Heart right ventricle (tissue), 16 donors: ENCODE results near the gene ADAMTSL3. TPM values are rescaled to one million over a fixed set of nuclear protein-coding genes. Genes with fewer than 3 reads are reported as not detected.
A peak's percentile ranks its signal among the peaks of the same experiment; 100 is the strongest.

Experiments
- ATAC-seq, 8 donors: fragments of 200-7000 bp; cut with Tn5 transposase; one replicate each; pipeline ENCODE4 v1.9.1; 2020; ENCODE audit warnings: mild to moderate bottlenecking in 8 of 8, moderate library complexity in 8 of 8, moderate number of reproducible peaks in 1 of 8
- DNase-seq, 2 donors: peaks; one replicate each; pipeline ENCODE4 v3.0.0-alpha.2; 2020
- H3K27ac ChIP-seq, 10 donors: fragments of 200-600 bp; sonication (generic) in 2 of 10; one replicate each; pipeline versions ENCODE4 v1.5.0 to v1.8.0; 2020 to 2022; ENCODE audit warnings: mild to moderate bottlenecking in 3 of 10
- H3K27me3 ChIP-seq, 7 donors: fragments of 200-600 bp; one replicate each; pipeline ENCODE4 v1.8.0; 2021 to 2022; ENCODE audit warnings: mild to moderate bottlenecking in 2 of 7
- H3K36me3 ChIP-seq, 9 donors: fragments of 200-600 bp; sonication (generic) in 1 of 9; one replicate each; pipeline versions ENCODE4 v1.5.0 to v1.8.0; 2020 to 2022; ENCODE audit warnings: mild to moderate bottlenecking in 2 of 9
- H3K4me1 ChIP-seq, 9 donors: fragments of 200-600 bp; sonication (generic) in 1 of 9; one replicate each; pipeline versions ENCODE4 v1.5.0 to v1.8.0; 2020 to 2022; ENCODE audit warnings: mild to moderate bottlenecking in 4 of 9
- H3K4me3 ChIP-seq, 10 donors: fragments of 200-600 bp; sonication (generic) in 2 of 10; one replicate each; pipeline versions ENCODE4 v1.5.0 to v1.8.0; 2020 to 2022; ENCODE audit warnings: mild to moderate bottlenecking in 7 of 10, moderate library complexity in 2 of 10
- H3K9me3 ChIP-seq, 11 donors: fragments of 200-600 bp in 10 of 11; sonication (generic) in 2 of 11; one replicate each; pipeline versions ENCODE4 v1.5.0 to v1.8.0; 2013 to 2022; ENCODE audit warnings: mild to moderate bottlenecking in 2 of 11, control low read depth in 1 of 11, moderate library complexity in 1 of 11
- WGBS, 2 donors: extraction: QIAGEN DNeasy Blood & Tissue Kit; methylation state at CpG; one replicate each; pipeline ENCODE4 v1.1.7; 2013; ENCODE audit warnings: inconsistent platforms in 1 of 2; 5-methylcytosine and 5-hydroxymethylcytosine counted together
- intact Hi-C, 10 donors: fragments of 100-400 bp; cut with DNase I; formaldehyde crosslinking; loops; one replicate each; pipeline versions ENCODE4 v1.11.1 to v1.14.2; 2022
- polyA plus RNA-seq, 2 donors: library from polyadenylated mRNA; stranded (reverse); fragments of 200-250 nt; gene quantifications; one replicate each; pipeline ENCODE4 v1.2.3, GENCODE V29; 2013
- total RNA-seq, 10 donors: library from RNA; stranded (reverse); fragmentation: NEBNext Ultra II Directional in 3 of 10; extraction: Animal tissue kit (Norgen Biotek cat#: 25700) in 3 of 10; gene quantifications; one replicate each; pipeline versions ENCODE4 v1.2.1 to v1.2.4, GENCODE V29; 2021 to 2023
- TF ChIP-seq, protein P1 (sequence below), 9 donors: fragments of 200-600 bp; sonication (generic) in 2 of 9; IDR thresholded peaks; one replicate each; pipeline versions ENCODE4 v1.5.0 to v1.8.0; 2021 to 2022; ENCODE audit warnings: antibody characterized with exemption in 9 of 9, mild to moderate bottlenecking in 5 of 9, moderate library complexity in 1 of 9
- donor health status: Arrhythmogenic right ventricular cardiomyopathy.
- donor health status: ischemic (EF 13 %, LVEDD 7.1; RV severe dilation, severe dysfunction).
- donor health status: healthy with polysubstance abuse.
- donor health status: DM: no; HTN: yes; CAD: no.
- donor health status: DM: no; HTN: no; CAD: no.
- donor health status: ischemic (EF 25% LVEDD 6.9; RV normal size, moderate dysfunction).
- donor health status: ischemic (EF 25% LVEDD 5.7; RV mildly dilated, moderate dysfunction).
- donor health status: healthy.
- donor health status: DM: yes; HTN: yes; CAD: no.
- donor health status: Ischemic cardiomyopathy.
- donor health status: ischemic (EF 35%, LVEDD 5.7; RV mildly dilated, moderate dysfunction).
- donor health status: nonischemic (EF 11% LVEDD 7.7; RV severe dilation, severe dysfunction).
- donor health status: DM: yes; HTN: yes; CAD: no.
- donor health status: PGD.
- donor health status: ischemic (EF 29% LVEDD 5.4; RV normal size, mild dysfunction).
- donor health status: nonischemic (EF 23%, LVEDD 6.1; RV moderate dilation, normal function).

ADAMTSL3 gene
- total and polyA plus RNA-seq, 12 donors: 1.6 to 15.4 (median 11.0) TPM

DNA sequence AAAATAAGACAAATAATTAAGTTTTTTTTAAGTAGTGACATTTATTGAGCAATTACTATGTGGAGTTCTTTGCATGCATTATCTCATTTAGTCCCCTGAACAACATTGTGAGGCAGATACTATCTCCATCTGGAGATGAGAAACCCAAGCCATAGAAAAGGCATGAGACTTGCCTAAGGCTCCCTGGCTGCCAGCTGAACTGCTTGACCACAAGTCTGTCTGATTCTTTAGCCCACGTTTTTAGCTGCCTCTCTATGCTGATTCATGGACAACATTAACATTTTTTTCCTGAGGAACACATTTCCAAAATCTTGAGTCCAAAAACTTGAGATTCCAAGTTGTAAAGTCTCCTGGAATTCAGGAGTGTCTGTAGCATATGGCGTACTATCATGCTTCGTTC, 318.1 kb downstream of the ADAMTSL3 start:
- Histone ChIP-seq H3K36me3 (peaks cover 0 to 7% (median 0%) of the 10 kb centered on the region in 9 donors), H3K9me3 (peaks cover 0 to 31% (median 12%) of the 10 kb centered on the region in 11 donors), H3K27ac (no peak overlapping the region), H3K4me3 (no peak overlapping the region), H3K27me3 (no peaks in the 10 kb centered on the region), H3K4me1 (no peaks in the 10 kb centered on the region)
- DNase-seq (no peak), ATAC-seq (no peak)
- 61 to 78% methylated on average over 3 of the region's 3 CpGs for WGBS, 2 donors
- TF ChIP-seq, protein P1, sequence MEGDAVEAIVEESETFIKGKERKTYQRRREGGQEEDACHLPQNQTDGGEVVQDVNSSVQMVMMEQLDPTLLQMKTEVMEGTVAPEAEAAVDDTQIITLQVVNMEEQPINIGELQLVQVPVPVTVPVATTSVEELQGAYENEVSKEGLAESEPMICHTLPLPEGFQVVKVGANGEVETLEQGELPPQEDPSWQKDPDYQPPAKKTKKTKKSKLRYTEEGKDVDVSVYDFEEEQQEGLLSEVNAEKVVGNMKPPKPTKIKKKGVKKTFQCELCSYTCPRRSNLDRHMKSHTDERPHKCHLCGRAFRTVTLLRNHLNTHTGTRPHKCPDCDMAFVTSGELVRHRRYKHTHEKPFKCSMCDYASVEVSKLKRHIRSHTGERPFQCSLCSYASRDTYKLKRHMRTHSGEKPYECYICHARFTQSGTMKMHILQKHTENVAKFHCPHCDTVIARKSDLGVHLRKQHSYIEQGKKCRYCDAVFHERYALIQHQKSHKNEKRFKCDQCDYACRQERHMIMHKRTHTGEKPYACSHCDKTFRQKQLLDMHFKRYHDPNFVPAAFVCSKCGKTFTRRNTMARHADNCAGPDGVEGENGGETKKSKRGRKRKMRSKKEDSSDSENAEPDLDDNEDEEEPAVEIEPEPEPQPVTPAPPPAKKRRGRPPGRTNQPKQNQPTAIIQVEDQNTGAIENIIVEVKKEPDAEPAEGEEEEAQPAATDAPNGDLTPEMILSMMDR (IDR thresholded peaks at IDR 0.05): no peak
- intact Hi-C loops: no loop called here

GRCh38 chr15:83973816-83974215, 319.9 kb downstream of the ADAMTSL3 start:
- DNase-seq (no peak), ATAC-seq (no peak)
- TF ChIP-seq, protein P1 (IDR thresholded peaks at IDR 0.05): peak in 6 of 9 donors; percentile 5 to 39 (median 26)
- Histone ChIP-seq H3K27me3 (no peaks in the 10 kb centered on the region), H3K9me3 (peaks cover 0 to 17% (median 0%) of the 10 kb centered on the region in 11 donors), H3K36me3 (peaks cover 0 to 7% (median 0%) of the 10 kb centered on the region in 9 donors), H3K4me3 (no peak overlapping the region), H3K4me1 (peaks cover 0 to 5% (median 0%) of the 10 kb centered on the region in 9 donors), H3K27ac (no peak overlapping the region)
- 88 to 89% methylated on average over 3 of the region's 3 CpGs for WGBS, 2 donors
- intact Hi-C loops: no loop called here

GRCh38 chr15:83977992-83978391, 324.1 kb downstream of the ADAMTSL3 start:
- no peak overlapping the region for H3K4me3 ChIP-seq
- intact Hi-C loops: no loop called here
- no peak overlapping the region for H3K27ac ChIP-seq
- ATAC-seq (no peak), DNase-seq (no peak)
- H3K9me3 ChIP-seq: peaks cover 0 to 16% (median 0%) of the 10 kb centered on the region in 11 donors
- peaks cover 0 to 28% (median 0%) of the 10 kb centered on the region in 9 donors for H3K36me3 ChIP-seq
- TF ChIP-seq, protein P1 (IDR thresholded peaks at IDR 0.05): no peak
- peaks cover 0 to 5% (median 0%) of the 10 kb centered on the region in 9 donors for H3K4me1 ChIP-seq
- no peaks in the 10 kb centered on the region for H3K27me3 ChIP-seq

DNA sequence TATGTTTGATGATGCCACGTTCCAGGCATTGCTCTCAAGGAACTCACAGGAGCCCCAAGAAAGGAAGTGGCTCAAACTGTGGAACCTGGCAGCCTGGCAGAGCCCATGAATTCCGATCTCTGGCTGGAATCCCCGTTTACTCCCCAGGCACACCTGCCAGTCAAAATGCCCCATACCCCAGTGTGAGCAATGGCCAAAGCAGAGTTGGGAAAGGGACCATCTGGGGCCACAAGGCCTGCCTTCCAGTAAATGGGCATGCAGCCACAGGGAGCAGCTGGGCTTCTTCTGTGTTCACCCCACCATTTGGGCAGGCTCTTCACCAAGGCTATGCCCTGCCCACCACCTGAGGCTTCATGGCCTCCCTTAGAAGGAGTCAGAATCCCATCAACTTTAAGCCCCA, 324.7 kb downstream of the ADAMTSL3 start:
- 91 to 95% methylated on average over 3 of the region's 3 CpGs for WGBS, 2 donors
- Histone ChIP-seq H3K4me1 (peaks cover 0 to 6% (median 0%) of the 10 kb centered on the region in 9 donors), H3K27ac (no peak overlapping the region), H3K4me3 (no peak overlapping the region), H3K9me3 (peaks cover 0 to 16% (median 0%) of the 10 kb centered on the region in 11 donors), H3K36me3 (peaks cover 0 to 30% (median 0%) of the 10 kb centered on the region in 9 donors), H3K27me3 (no peaks in the 10 kb centered on the region)
- ATAC-seq (no peak), DNase-seq (no peak)
- intact Hi-C loops: no loop called here
- TF ChIP-seq, protein P1 (IDR thresholded peaks at IDR 0.05): no peak
